Stimulated activated CD4-positive, alpha-beta T cell treated with anti-CD3 and anti-CD28 coated beads, Interleukin-15, amount 100 ng/mL, for 48 hours (primary cell): Measurements from ENCODE around the gene RAD23A.
"Not testable (repeated sequence)": the region's sequence is repeated elsewhere in the genome, so short reads cannot be mapped to it uniquely, and the experiment has no call there.

Source experiments
- DNase-seq, 2 donors: peaks; one replicate each; pipeline ENCODE4 v3.0.0-alpha.2; 2020; ENCODE audit warnings: low read depth in 2 of 2

Gene RAD23A

GRCh38 chr19:12945479-12946091 is at the start of gene RAD23A:
TSS of gene RAD23A (plus strand) at chr19:12945862. CDS start at chr19:12945949, 87 bp downstream.
- DNase-seq: peak; percentile 97 to 99

- DNase-seq: no peak
Measured at GRCh38 chr19:12896460-12896859, 49.2 kb upstream of the RAD23A start.

- DNase-seq: no peak
Measured at GRCh38 chr19:12899891-12900518, 45.7 kb upstream of the RAD23A start.

- DNase-seq: no peak
Measured at GRCh38 chr19:12907166-12907565, 38.5 kb upstream of the RAD23A start.

GRCh38 chr19:12912571-12912970 is 33.1 kb upstream of the RAD23A start:
- DNase-seq: no peak

GRCh38 chr19:12913011-12913561 is 32.6 kb upstream of the RAD23A start:
- DNase-seq: no peak

- DNase-seq: no peak
Measured at GRCh38 chr19:12913851-12914690, 31.6 kb upstream of the RAD23A start.

- DNase-seq: not testable (repeated sequence)
Measured at GRCh38 chr19:12915860-12916259, 29.8 kb upstream of the RAD23A start.

- DNase-seq: no peak
Measured at GRCh38 chr19:12918253-12918652, 27.4 kb upstream of the RAD23A start.

GRCh38 chr19:12921047-12921446 is 24.6 kb upstream of the RAD23A start:
- no peak for DNase-seq

GRCh38 chr19:12922959-12923358 is 22.7 kb upstream of the RAD23A start:
- DNase-seq: no peak

- DNase-seq: no peak
Measured at GRCh38 chr19:12924621-12925310, 20.9 kb upstream of the RAD23A start.

- no peak for DNase-seq
Measured at GRCh38 chr19:12930002-12930645, 15.5 kb upstream of the RAD23A start.

- DNase-seq: no peak
Measured at GRCh38 chr19:12932392-12933286, 13.0 kb upstream of the RAD23A start.

- DNase-seq: peak; percentile 85 to 90
Measured at GRCh38 chr19:12933287-12934072, 12.2 kb upstream of the RAD23A start, which contains the start of gene FARSA. TSS of gene FARSA (minus strand) at chr19:12933711. CDS start at chr19:12933696, 15 bp downstream.

- DNase-seq: no peak
Measured at GRCh38 chr19:12935071-12935470, 10.6 kb upstream of the RAD23A start.

GRCh38 chr19:12936582-12936981 is 9.1 kb upstream of the RAD23A start:
- DNase-seq: no peak

GRCh38 chr19:12937093-12937926 is 8.4 kb upstream of the RAD23A start:
- no peak for DNase-seq
